HTERT RPE-1 (cell line): ENCODE measurements around the gene LTC4S.
"Not testable (repeated sequence)": the region's sequence is repeated elsewhere in the genome, so short reads cannot be mapped to it uniquely, and the experiment has no call there.

ENCODE experiments used
- in situ Hi-C: fragments of 300-500 bp; cut with MboI; formaldehyde crosslinking; loops from 4 replicates; pipeline ENCODE4 v1.14.3; 2020; ENCODE audit warnings: low sequenced_read_pairs

The LTC4S gene, protein sequence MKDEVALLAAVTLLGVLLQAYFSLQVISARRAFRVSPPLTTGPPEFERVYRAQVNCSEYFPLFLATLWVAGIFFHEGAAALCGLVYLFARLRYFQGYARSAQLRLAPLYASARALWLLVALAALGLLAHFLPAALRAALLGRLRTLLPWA

DNA sequence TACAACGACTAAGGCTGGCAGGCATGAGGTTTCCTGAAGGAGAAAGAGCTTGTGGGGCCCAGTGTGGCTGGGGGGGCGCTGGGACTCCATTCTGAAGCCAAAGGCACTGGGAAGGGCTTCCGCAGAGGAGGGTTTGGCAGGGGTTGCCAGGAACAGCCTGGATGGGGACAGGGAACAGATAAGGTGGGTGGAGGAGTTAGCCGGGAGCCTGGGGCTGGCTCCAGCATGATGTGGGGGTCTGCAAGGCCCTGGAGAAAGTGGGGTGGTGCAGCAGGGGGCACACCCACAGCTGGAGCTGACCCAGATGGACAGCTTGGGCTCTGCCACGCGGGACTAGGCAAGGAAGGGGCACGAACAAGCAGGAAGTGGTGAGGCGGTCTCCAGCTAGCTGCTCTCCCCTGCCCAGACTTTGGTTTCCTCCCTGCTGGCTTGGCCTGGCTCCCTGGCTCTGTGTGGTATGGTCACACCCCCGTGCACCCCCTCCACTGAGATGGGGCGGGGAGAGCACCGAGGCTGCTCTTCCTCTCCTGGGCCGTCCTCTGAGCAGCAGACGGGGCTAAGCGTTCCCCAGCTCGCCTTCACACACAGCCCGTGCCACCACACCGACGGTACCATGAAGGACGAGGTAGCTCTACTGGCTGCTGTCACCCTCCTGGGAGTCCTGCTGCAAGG is at the start of gene LTC4S:
Gene LTC4S, plus strand, starts transcription at position 519 of the 672 bp plus-strand sequence. Its CDS starts 95 bp downstream, at position 614.
- in situ Hi-C loops, result no loop called here

DNA sequence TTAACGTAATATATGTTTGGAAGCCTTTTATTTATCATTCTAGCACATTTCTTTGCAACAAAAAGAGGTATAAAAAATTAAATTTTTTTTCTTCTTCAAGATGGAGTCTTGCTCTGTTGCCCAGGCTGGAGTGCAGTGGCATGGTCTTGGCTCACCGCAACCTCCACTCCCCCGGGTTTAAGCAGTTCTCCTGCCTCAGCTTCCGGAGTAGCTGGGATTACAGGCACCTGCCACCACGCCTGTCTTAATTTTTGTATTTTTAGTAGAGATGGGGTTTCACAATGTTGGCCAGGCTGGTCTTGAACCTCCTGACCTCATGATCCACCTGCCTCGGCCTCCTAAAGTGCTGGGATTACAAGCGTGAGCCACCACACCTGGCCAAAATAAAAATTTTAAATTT is 49.7 kb upstream of the LTC4S start:
- in situ Hi-C loops, result not testable (repeated sequence)

DNA sequence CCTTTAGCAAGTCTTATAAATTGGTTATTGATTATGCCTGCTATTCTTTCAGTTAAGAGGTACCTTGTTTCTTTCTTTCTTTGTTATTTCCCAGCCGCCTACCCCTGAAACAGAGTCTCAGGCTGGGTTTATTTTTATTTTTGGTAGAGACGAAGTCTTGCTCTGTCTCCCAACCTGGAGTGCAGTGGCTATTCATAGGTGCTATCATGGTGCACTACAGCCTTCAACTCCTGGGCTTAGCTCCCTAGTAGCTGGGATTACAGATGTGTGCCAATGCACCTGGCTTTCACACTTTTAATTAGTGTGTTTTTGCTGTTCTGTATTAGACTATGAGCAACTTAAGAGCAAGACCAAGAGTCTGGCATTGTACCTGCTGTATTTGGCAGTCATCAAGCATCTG is 46.9 kb upstream of the LTC4S start:
- in situ Hi-C loops, result no loop called here

DNA sequence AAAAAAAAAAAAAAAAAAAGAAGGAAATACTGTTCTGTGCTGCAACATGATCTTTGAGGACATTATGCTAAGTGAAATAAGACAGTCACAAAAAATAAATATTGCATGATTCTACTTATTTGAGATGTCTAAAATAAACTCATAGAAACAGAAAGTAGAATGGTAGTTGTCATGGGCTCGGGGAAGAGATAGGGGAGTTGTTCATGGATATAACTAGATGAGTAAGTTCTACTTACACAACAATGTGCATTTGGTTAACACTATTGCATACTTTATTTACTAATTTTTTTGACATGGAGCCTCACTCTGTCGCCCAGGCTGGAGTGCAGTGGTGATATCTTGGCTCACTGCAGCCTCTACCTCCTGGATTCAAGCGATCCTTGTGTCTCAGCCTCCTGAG is 46.0 kb upstream of the LTC4S start:
- in situ Hi-C loops, result no loop called here

DNA sequence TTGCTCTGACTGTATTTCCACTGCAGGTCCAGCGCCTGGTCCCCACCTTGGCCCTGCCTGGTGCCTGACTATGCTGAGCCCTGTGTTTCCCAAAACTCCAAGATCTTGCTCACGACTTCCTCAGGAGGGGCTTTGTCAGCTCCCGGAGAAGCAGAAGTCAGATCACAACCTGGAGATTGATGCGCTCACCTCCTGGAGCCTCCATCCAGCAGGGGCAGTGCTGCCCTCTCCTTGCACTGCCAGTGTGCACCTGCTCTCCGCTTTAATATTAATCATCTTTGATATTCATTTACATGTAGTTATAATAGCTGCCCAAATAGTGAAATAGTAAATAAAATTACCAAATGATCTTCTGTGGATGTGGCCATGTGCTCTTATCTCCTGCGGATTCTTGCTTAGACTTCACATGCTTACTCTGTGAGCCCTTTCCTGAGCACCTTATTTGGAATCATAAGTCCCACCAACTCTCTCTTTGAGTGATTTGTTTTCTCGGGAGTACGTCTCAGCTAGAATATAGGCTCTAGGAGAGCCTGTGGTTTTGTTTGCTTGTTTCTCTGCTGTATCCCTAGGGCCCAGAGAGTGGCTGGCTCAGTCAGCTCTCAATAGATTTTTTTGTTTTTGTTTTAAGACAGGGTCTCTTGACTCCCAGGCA is 43.8 kb upstream of the LTC4S start:
- in situ Hi-C loops, result no loop called here

DNA sequence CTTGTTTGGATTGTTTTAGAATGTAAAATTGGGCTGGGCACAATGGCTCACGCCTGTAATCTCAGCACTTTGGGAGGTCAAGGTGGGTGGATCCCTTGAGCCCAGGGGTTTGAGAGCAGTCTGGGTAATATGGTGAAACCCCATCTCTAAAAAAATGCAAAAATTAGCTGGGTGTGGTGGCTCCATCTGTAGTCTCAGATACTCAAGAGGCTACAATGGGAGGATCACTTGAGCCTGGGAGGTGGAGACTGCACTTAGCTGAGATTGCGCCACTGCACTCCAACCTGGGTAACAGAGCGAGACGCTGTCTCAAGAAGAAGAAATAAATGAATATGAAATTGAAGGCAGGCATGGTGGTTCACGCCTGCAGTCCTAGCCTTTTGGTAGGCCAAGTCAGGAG is 39.8 kb upstream of the LTC4S start:
- in situ Hi-C loops, result no loop called here

DNA sequence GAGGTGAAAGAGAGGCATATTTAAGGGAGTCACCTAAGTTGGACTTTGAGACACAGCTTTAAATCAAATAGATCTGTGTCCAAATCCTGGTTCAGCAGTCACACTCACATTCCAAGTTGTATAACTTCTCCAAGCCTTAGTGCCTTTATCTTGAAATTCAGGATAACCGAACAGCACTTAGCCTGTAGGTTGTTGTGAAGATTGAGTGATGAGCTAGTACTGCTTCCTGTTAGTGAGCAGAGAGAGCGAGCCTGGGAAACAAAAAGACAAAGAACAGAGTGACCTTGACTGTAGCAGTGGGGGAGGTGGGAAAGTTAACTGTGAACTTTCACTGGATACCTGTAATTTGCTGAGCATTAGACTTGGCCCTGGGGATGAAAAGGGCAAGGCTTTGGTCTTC is 38.8 kb upstream of the LTC4S start:
- in situ Hi-C loops, result no loop called here

DNA sequence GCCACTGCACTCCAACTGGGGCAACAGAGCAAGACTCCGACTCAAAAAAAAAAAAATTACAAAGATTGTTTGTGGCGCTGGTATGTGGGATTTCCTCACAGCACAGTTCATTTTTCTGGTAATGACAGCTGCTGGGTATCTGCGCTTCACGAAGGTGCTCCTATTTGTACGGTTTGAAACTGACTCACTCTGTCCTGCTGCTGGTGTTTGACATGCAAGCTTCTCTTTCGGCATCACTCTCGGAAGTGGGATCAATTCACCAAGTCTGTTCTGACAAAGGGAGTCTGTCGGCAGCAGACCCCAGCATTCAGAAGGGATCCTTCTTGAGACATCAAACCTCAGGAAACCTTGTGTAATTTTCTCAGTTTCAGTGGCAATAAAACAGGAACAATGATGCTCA is 34.8 kb upstream of the LTC4S start:
- in situ Hi-C loops, result no loop called here

DNA sequence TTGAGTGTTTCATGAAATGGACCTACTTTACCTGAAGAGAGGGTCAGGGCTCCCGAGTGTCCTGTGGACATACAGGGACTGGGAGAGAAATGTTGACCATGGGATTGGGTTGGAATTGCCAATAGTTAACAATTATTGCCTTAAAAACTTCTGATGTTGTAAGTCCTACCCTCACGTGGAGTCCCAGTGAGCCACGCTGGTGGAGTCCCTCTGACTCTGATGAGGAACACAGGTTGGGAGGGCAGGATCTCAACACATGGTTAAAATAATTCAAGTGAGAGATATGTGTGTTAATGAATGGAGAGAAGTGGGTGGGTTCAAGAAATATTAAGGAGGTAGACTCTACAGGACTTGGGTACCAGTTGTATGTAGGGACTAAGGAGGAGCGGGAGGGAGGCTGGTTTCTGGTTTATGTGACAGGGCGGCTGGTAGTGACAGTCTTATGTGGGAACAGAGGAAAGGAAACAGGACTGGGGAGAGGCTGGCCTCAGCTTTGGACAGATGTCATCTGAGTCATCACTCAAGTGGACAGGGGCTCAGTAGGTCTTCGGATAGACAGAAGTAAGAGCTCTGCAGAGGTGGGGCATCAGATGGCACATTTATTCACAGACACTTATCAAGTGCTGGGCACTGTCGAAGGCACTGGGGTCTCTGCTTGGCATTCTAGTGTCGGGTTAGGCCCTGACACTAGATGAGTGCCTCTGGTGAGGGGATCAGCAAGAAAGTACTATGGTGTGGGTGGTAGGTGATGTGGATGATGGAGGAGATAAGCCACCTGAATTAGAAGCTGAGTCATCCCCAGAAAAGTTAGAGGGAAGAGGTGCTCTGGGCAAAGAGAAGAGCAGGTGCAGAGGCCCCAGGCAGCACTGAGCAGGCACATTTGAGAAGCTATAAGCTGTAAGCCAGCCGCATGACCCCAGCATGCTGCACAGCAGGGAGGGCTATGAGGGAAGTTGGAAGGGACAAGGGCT is 33.9 kb upstream of the LTC4S start:
- in situ Hi-C loops, result no loop called here

DNA sequence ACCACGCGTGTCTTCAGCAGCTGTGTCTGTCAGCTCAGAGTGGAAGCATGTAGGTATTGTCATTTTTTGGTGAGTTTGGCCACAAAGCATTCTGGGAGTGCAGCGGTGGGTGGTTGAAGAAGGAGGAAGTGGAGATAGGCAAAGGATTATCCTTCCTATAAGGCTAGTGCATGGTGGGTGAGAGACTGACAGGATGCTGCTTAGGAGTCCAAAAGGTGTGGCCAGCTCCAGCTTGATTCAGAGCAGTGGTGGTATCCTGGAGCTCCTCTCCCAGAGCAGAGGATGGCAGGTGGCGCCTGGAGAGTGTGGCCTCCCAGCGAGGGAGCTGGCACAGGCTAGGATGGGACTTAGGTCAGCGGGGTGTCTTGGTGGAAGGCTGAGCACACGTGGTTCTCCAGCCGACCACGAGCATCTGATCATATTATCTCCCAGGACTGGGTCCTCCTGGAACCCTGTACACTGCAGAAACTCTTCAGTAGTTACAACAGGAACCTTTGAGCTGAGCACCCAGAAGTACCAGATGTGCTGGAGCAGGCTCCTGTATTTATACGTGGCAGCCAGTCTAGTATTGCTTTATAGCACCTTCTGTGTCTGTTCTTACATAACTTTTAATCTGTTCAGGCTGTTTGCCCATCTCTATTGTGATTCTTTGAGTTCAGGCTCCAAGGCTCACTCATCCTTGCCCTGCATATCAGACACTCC is 31.6 kb upstream of the LTC4S start:
- in situ Hi-C loops, result no loop called here

DNA sequence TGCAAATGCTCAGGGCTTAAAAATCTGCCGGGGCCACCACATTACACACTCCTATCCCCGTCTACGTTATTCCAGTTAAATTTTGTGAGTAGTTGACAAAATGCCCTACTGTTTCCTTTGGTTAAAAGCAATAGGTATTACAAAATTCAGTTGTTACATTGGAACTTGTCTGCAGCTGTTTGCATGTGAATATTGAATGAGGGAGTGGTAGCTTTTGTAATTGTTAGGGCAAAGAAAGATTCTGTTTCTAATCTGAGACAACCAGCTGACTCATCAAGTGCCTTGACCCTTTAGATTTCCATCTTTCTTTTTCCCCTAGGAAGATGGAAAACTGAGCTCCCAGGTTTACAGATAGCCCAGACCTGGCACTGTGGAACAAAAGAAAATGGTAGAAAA is 31.0 kb upstream of the LTC4S start:
- in situ Hi-C loops, result no loop called here

DNA sequence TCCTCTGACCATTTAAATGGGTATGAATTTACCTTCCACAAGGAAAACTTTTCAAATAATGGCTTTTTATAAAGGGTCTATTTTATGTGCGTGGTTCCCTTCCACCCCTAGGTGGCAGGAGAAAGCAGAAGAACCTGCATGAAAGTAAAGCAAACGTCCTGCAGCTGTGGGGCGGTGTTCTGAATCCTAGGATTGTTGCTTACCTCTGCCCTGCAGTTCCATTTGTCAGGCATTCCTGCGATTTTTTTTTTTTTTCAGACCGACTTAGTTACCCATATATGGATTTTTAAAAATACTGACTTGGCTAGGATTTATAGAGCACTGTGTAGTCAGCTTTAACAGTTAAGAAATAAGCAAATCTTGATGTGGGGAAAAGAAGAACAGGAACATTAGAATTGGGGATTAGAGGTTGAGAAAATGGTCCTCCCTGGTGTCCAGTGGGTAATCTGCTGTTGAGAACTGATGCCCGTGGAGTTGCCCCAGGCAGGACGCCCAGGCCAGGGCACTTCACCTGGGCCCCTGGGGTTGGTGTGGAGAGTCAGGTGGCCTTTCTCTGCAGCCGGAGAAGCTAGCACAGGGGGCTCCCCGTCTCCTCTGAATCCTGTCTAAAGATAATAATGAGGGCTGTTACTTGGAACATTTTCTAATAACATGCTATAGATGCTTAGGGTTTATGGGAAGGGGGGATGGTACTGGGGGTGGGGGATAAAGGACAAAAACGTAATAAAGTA is 30.4 kb upstream of the LTC4S start:
- in situ Hi-C loops, result no loop called here

DNA sequence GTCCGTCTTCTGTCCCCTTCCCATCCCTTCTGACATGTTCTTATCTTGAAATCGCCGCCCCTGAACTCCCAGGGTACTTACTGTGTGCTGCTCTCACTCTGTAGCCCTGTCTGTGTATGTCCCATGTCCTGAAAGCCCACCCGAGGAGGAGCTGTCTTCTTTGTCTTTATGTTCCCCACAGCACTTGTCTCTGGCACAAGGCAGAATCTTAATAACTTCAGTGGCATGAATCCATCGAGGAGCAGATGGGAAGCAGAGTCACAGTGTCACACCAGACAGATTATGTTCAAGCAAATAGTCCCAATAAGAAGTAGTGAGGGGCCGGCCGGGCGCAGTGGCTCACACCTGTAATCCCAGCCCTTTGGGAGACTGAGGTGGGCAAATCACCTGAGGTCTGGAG is 29.7 kb upstream of the LTC4S start:
- in situ Hi-C loops, result no loop called here

DNA sequence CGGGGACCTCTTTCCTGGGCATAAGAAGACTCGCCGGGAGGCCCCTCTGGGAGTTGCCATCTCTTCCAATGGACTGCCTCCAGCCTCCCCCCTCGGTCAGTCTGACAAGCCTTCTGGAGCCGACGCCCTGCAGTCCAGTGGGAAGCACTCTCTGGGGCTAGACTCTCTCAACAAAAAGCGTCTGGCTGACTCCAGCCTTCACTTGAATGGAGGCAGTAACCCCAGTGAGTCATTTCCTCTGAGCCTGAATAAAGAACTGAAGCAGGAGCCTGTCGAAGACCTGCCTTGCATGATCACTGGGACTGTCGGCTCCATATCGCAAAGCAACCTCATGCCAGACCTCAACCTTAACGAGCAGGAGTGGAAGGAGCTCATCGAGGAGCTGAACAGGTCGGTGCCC is 28.4 kb upstream of the LTC4S start:
- in situ Hi-C loops, result no loop called here

DNA sequence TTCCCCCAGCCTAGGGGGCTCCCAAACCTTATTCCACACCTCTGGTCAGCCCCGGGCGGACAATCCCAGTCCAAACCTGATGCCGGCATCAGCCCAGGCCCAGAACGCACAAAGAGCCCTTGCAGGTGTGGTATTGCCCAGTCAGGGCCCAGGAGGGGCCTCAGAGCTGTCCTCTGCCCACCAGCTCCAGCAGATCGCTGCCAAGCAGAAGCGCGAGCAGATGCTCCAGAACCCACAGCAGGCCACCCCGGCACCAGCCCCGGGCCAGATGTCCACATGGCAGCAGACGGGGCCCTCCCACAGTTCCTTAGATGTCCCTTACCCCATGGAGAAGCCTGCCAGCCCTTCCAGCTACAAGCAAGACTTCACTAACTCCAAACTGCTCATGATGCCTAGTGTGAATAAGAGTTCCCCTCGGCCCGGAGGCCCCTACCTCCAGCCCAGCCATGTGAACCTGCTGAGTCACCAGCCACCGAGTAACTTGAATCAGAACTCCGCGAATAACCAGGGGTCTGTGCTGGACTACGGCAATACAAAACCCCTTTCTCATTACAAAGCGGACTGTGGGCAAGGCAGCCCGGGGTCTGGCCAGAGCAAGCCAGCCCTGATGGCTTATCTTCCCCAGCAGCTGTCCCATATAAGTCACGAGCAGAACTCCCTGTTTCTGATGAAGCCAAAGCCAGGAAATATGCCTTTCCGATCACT is 27.6 kb upstream of the LTC4S start:
- in situ Hi-C loops, result no loop called here

DNA sequence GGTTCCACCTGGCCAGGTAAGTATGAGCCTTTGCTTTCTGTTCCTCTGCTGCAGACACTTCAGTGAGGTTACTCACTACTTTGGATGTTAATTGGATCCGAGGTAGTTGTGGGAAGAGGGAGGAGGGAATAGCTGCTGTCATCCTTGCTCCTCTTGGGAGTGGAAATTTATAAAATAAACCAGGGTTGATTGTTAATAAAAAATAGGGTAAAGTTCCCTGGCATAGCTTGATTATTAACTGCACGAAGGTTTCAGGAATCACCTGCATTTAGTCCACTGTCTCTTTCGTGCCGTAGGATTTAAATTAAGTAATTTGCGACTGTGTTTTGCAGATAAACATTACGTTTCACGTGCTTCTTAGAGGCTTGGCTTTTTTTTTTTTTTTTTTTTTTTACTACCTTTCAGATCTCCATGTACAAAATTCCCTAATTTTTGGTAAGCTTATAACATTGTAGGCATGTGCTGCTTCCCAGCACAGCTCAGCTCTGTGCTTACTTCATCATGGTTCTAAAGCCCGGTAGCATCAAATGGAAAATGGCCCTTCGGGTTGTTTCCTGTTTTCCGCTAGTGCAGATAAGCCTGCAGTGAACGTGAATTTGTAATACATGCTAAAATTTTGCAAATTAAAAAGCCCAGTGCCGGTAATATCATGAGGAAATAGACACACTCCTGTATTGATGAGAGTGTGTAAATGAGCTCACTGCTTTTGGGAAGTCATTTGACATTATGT is 26.9 kb upstream of the LTC4S start:
- in situ Hi-C loops, result no loop called here

DNA sequence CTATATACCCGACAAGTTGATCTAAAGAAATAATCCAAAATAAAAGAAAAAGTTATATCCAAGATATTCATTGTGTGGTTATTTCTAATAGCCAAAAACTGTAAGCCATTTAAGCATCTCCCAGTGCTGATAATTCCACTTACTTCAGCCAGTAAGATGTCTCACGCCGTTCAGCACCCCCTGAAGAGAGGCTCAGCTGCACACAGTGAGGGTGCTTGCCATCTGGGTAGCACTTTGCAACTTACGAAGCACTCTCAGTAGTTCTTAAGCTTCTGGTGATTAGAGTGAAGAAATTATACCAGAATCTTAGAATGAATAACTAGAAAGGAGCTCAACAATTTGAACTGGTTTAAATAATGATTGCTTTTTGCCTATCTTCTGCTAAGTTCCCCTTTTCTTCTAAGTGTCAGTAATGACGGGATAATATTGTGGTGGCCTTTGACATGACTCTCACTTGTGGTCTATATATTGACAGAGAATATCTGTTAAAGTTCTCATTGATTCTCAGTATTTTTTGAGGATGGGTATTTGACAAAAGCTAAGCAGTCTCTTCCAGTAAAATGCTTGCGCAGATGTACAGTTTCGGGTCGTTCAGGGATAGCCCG is 26.2 kb upstream of the LTC4S start:
- in situ Hi-C loops, result no loop called here

DNA sequence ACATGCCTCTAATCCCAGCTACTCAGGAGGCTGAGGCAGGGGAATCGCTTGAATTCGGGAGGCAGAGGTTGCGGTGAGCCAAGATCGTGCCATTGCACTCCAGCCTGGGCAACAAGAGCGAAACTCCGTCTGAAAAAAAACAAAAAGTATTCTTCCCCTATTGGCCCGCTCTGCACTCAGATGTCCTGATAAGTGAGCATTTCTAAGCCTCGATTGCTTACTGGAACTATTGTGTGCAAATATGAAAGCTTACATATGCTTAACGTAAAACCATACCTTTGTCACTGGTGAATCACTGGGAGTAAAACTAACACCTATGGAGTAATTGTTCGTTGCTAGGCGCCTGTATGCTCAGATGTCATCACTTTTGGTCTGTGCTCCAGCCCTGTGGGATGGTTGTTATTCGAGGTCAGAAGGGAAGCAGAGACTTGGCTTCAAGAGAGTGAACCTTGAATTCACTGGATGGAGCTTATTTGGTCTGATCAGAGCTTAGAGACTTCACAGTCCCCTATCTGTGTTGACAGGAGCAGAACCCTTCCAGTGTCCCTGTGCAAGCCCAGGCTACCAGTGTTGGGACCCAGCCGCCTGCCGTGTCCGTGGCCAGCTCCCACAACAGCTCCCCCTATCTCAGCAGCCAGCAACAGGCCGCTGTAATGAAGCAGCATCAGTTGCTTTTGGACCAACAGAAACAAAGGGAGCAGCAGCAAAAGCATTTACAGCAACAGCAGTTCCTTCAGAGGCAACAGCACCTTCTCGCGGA is 25.3 kb upstream of the LTC4S start:
- in situ Hi-C loops, result no loop called here
